ENCODE results near the gene XPNPEP2.

XPNPEP2 gene, protein sequence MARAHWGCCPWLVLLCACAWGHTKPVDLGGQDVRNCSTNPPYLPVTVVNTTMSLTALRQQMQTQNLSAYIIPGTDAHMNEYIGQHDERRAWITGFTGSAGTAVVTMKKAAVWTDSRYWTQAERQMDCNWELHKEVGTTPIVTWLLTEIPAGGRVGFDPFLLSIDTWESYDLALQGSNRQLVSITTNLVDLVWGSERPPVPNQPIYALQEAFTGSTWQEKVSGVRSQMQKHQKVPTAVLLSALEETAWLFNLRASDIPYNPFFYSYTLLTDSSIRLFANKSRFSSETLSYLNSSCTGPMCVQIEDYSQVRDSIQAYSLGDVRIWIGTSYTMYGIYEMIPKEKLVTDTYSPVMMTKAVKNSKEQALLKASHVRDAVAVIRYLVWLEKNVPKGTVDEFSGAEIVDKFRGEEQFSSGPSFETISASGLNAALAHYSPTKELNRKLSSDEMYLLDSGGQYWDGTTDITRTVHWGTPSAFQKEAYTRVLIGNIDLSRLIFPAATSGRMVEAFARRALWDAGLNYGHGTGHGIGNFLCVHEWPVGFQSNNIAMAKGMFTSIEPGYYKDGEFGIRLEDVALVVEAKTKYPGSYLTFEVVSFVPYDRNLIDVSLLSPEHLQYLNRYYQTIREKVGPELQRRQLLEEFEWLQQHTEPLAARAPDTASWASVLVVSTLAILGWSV

DNA sequence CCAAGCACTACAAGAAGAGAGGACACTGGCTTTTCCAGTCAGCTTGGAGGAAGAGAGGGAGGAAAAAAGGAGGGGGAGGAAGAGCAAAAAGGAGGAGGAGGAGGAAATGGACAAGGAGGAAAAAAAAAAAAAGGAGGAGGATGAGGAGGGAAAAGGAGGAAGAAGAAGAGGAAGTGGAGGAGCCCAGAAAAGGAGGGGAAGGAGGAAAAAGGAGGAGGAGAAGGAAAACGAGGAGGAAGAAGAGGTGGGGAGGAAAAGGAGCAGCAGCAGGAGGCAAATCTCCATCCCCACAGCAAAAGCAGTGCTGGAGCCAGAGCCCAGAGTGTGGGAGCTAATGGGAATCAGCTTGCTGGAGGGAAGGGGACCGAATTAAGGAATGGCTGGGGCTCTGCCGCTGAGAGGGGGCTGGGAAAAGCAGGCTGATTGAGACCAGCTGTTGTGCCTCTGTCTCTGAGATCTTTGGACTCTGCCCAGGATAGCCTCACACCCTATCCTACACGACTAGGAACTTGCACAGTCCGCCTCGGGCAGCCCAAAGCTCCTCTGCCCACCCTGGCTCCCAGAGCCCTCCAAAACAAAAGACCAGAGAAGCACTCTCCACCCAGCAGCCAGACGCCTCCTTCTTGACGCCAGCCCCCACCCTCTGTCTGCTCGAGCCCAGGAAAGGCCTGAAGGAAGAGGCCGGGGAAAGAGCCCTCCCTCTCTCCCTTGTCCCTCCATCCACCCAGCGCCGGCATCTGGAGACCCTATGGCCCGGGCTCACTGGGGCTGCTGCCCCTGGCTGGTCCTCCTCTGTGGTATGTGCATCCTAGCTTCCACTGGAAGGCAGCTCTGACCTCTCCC is at the start of gene XPNPEP2:
Gene XPNPEP2 (plus strand): TSS at position 514 of the 843 bp plus-strand sequence. CDS start 235 bp downstream, at position 749.
- DNase-seq (ENCODE audit: low read depth in 2 of 2): no peak

DNA sequence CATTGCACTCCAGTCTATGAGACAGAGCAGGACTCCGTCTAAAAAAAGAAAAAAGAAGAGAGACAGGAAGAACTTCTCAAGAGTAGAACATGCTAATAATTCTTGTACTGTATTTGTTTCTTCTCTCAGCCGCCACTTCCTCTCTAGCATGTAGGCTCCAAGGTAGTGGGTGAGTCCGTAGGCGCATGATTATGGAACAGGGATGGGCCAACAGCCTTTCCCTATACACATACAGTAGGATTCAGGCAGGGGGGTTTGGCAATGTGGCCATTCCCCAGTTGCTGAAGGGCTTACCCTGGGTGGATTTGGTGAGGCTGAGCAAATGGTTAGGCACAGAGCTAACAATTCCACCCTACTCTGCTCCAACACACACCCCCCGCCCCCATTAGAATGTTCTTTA is 49.0 kb upstream of the XPNPEP2 start:
- DNase-seq (ENCODE audit: low read depth in 2 of 2): no peak

DNA sequence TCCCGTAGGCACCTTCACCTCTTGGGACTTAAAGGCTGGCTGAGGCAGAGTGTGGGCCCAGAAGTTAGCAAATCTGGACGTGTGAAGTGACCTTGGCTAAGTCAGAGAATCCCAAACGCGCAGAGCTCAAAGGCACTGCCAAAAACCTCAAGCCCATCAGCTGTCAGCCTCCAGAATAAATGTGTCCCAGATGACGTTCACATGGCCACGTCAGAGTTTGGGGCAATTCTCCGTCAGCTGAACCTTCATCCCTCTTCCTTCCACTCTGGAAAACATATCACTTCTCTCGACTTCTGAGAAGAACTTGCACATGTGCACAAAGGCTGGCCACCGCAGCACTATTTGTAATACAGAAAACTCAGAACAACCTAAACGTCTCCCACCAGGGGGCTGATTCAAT is 48.3 kb upstream of the XPNPEP2 start:
- DNase-seq (ENCODE audit: low read depth in 2 of 2): no peak

DNA sequence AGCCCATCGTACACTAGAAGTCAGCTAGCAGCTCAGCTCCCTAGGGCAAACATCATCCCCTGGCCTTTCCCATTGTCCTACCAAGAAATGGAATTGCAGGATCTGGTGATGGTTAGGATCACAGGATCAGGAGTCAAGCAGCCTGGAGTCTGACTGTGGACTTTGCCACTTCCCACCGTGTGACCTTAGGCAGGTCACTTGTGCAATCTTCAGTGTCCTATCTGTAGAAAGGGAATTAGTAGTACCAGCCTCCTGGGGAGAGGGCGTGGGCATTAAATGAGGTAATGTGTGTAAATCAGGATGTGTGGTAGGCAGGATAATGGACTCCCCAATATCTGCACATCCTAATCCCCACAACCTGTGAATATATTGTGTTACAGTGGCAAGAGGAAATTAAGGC is 45.4 kb upstream of the XPNPEP2 start:
- no peak for DNase-seq (ENCODE audit: low read depth in 2 of 2)

GRCh38 chrX:129694805-129695204 is 44.0 kb upstream of the XPNPEP2 start:
- DNase-seq (ENCODE audit: low read depth in 2 of 2): no peak

DNA sequence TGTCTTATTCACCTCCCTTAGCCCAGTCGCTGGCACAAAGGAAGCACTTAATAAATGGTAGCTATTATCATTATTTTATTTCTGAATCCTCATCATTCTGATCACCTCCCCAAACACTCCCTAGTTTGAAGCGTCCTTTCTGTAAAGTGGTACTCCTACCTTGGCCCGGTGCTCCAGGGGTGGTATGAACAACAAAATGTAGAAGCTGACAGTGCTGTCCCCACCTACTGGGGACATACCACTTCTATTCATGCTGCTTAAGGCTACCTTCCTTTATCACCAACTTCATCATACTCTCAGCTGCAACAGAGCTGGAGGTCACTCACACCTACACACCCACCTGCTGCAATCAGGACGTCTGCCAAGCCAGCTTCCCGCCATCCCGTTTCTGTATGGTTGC is 43.2 kb upstream of the XPNPEP2 start:
- DNase-seq (ENCODE audit: low read depth in 2 of 2): no peak

DNA sequence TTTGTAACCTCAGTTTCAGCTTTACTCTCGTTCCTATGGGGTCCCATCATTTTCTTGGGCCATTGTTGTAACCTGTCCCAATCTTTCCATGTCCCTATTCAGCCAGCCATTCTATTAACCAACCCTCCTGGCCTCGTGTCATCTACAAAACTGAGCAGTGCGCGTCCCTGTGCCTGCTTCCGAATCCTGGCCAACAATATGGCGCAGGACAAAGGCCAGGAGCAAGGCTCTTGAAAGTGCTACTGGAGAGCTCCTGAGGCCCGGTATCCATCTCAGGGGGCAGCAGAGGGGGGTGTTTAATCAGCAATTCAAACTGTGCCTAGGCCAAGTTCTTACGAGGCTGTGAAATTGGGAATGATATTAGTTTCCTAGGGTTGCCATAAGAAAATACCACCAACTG is 42.8 kb upstream of the XPNPEP2 start:
- no peak for DNase-seq (ENCODE audit: low read depth in 2 of 2)

- DNase-seq (ENCODE audit: low read depth in 2 of 2): no peak
These were observed 42.2 kb upstream of the XPNPEP2 start for GRCh38 chrX:129696463-129697155.

DNA sequence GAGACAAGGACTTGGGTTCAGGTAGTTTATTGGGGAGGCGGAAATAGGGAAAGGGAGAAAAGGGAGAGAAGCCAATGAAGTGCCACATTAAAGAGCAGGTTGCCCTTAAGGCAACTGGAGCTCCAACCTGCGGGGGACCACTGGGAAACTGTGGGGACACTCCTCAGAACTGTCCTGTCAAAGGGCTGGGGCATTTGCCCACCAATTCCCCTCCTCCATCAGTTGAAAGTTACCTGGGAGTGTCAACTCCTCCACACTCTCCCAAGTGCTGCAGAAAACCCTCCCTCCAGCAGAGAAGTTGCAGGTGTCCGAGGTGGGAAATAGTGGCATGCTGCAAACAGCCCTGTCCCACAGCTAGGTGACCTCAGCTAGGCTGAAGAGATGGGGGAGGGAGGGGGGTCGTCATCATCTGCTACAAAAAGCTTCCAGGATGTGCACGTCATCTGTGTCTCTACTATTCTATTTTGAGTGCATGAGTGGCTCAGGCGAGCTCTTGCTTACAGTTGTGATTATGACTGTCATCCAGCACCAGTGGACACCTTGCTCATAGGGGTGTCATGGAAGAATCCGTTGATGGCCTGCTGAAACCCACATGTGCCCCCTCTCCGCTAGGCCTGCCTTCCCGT is 41.5 kb upstream of the XPNPEP2 start:
- no peak for DNase-seq (ENCODE audit: low read depth in 2 of 2)

- DNase-seq (ENCODE audit: low read depth in 2 of 2): no peak
These were observed 40.6 kb upstream of the XPNPEP2 start for GRCh38 chrX:129698150-129698549.

DNA sequence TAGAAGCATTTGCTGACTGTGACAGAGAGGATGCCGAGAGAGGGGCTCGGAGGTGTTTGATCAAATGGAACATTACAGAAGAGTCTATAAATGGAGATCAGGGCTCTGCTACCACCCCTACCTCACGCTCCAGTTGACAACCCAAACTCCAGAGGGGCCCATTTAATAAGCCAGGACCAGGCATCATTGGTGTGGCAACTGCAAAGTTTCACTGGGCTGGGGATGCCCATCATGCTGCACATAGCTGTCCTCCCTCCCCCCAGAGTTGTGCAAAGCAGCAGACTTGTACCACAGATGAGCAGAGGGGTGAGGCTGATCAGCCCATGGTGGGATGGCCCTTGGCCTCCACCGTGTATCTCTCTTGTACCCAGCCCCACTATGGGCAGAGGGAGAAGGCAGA is 38.2 kb upstream of the XPNPEP2 start:
- DNase-seq (ENCODE audit: low read depth in 2 of 2): no peak

DNA sequence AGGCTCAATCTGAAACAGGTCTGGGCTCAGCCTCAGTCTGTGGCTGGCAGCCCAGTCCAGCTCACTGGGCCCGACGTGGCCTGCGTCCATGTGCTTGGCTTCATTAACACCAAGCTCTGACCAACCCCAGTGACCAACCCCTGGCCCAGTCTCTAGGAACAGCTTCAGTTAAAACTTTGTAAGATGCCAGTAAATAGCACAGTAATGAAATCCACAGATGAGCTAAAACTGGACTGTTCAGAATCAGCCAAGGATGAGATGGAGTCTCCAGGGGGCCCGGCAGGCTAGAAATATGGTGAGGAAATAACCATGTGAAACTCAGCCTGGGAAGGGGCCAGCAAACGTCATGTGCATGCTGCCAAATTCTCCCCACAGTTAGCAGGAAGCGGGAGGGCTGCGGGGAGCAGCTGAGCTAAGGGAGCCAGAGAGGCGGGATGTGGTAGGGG is 37.1 kb upstream of the XPNPEP2 start:
- no peak for DNase-seq (ENCODE audit: low read depth in 2 of 2)

GRCh38 chrX:129704491-129704890 is 34.3 kb upstream of the XPNPEP2 start:
- DNase-seq (ENCODE audit: low read depth in 2 of 2): no peak

GRCh38 chrX:129705377-129705925 is 33.3 kb upstream of the XPNPEP2 start:
- DNase-seq (ENCODE audit: low read depth in 2 of 2): no peak

- no peak for DNase-seq (ENCODE audit: low read depth in 2 of 2)
These were observed 32.8 kb upstream of the XPNPEP2 start for GRCh38 chrX:129705988-129706387.

DNA sequence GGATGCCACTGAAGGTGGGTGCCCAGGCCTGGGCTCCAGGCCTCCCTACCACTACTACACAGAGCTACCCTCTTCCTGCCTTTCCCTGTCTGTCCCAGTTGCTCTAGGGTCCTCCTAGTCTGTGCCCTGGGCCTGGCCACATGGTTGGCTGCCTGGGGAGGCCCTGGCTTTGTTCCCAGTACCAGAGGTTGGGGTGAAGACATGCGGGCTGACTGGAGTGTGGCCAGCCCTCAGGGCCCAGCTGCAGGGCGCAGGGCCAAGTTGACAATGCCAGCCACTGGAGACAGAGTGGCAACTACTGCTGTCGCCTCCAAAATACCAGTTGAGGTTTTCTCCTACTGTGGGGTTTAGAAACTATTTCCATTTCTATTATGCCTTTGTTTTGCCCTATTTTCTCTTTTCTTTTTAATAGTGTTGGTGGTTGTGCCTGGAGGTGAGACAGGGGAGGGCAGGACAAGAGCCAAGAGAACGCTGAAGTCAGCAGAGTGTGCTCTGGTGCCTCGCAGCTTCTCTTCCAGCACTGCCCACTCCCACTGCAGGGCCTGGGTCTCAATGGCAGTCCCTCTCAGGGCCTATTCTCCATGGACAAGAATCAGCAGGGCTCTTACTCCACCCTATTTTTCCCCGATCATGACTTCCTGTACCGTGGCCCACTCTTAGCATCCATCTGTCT is 32.2 kb upstream of the XPNPEP2 start:
- no peak for DNase-seq (ENCODE audit: low read depth in 2 of 2)

- DNase-seq (ENCODE audit: low read depth in 2 of 2): no peak
These were observed 24.2 kb upstream of the XPNPEP2 start for GRCh38 chrX:129714581-129714980.

DNA sequence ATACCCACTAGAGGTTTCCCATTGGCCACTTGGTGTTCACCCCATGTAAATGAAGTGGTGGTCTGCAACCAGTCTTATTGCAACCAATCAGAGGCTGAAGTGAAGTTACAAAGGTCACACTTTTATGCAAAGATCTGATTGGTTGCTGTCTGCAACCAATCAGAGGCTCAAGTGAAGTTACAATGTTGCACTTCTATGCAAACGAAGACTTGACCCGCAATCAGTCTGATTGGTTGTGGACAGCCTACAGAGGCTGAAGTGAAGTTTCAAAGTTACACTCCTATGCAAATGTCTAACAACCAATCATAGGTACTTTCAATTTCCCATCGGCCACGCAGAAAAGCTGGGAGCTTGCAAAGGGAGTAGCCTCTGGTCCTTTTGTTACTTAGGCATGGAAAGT is 22.3 kb upstream of the XPNPEP2 start:
- DNase-seq (ENCODE audit: low read depth in 2 of 2): no peak

GRCh38 chrX:129717892-129718291 is 20.9 kb upstream of the XPNPEP2 start:
- no peak for DNase-seq (ENCODE audit: low read depth in 2 of 2)

DNA sequence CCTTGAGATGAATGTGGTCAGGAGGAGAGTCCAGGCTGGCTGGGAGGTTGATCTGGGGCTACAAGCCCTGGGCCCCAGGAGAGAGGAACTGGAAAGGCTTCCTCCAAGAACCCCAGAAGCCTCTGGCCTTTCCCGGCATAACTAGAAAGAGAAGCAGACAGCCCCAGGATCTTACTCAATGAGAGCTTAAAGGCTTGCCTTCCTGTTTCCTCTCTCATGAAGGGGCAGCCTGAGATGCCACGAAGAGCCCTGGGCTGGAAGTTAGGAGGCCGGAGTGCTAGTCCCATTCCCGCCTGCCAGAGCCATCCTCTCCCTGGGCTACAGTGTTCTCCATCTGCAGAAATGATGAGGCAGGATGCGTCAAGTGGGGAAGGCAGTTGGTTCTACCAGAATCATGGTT is 20.1 kb upstream of the XPNPEP2 start:
- DNase-seq (ENCODE audit: low read depth in 2 of 2): no peak
